OCI-LY7 (cell line): ENCODE measurements around the gene GSTA1. TPM values are rescaled to one million over a fixed set of nuclear protein-coding genes. Genes with fewer than 3 reads are reported as not detected.
"Not testable (repeated sequence)": the region's sequence is repeated elsewhere in the genome, so short reads cannot be mapped to it uniquely, and the experiment has no call there.

Experiments used
- BruUV-seq: library from RNA; stranded (reverse); fragments of 400-500 nt; replicated peaks from 2 replicates; lab custom pipeline; 2021; lab: Mats Ljungman, UMichigan
- CTCF ChIA-PET: fragments of 300-600 bp; sonication (Branson Sonifier 250); formaldehyde crosslinking; loops from one replicate; lab custom pipeline; 2022; ENCODE audit warnings: antibody characterized with exemption; ENCODE audit not compliant: unreplicated experiment; lab: Charles Lee
- POLR2A ChIA-PET: fragments of 300-600 bp; sonication (Branson Sonifier 250); formaldehyde crosslinking; loops from one replicate; lab custom pipeline; 2022; ENCODE audit warnings: antibody characterized with exemption; lab: Charles Lee
- DNase-seq: peaks from one replicate; pipeline ENCODE4 v3.0.0-alpha.2; 2015; ENCODE audit warnings: low spot score
- H2AFZ ChIP-seq: fragments of 200-600 bp; sonication (generic), shearing (Covaris generic); 2 replicates; pipeline ENCODE4 v1.6.1; 2014; ENCODE audit warnings: mild to moderate bottlenecking, antibody characterized with exemption, low read length, moderate library complexity
- H3K27ac ChIP-seq: fragments of 200-600 bp; sonication (generic); 2 replicates; pipeline ENCODE4 v1.5.1; 2014; ENCODE audit warnings: mixed run types, low read depth, mild to moderate bottlenecking, moderate library complexity, low read length, inconsistent platforms; ENCODE audit not compliant: poor library complexity, severe bottlenecking
- H3K36me3 ChIP-seq: fragments of 200-600 bp; sonication (generic); 2 replicates; pipeline ENCODE4 v1.6.1; 2014; ENCODE audit warnings: mild to moderate bottlenecking, antibody characterized with exemption, low read length, moderate library complexity, mixed read lengths; ENCODE audit not compliant: insufficient read depth
- H3K4me1 ChIP-seq: fragments of 200-600 bp; sonication (generic); 2 replicates; pipeline ENCODE4 v1.5.1; 2014; ENCODE audit warnings: mild to moderate bottlenecking, low read length; ENCODE audit not compliant: insufficient read depth, poor library complexity, severe bottlenecking
- H3K4me2 ChIP-seq: fragments of 200-600 bp; sonication (generic); 2 replicates; pipeline ENCODE4 v1.6.1; 2014; ENCODE audit warnings: mild to moderate bottlenecking, low read length
- H3K4me3 ChIP-seq: fragments of 200-600 bp; sonication (generic); 2 replicates; pipeline ENCODE4 v1.5.1; 2014; ENCODE audit warnings: mild to moderate bottlenecking, low read depth, low read length; ENCODE audit not compliant: poor library complexity, severe bottlenecking
- H3K79me2 ChIP-seq: fragments of 200-600 bp; sonication (generic); 2 replicates; pipeline ENCODE4 v1.6.1; 2016; ENCODE audit warnings: low read depth, mild to moderate bottlenecking, low read length, moderate library complexity, mixed read lengths; ENCODE audit not compliant: insufficient read depth
- H3K9me2 ChIP-seq: fragments of 200-600 bp; sonication (generic); 2 replicates; pipeline ENCODE4 v1.6.1; 2016; ENCODE audit warnings: mild to moderate bottlenecking, low read length, mixed read lengths; ENCODE audit not compliant: insufficient read depth
- H3K9me3 ChIP-seq: fragments of 200-600 bp; sonication (generic); 2 replicates; pipeline ENCODE4 v1.6.1; 2014; ENCODE audit warnings: mild to moderate bottlenecking, mixed run types, low read length, mixed read lengths
- H4K20me1 ChIP-seq: fragments of 200-600 bp; sonication (generic); 2 replicates; pipeline ENCODE4 v1.6.1; 2014; ENCODE audit warnings: mild to moderate bottlenecking, antibody characterized with exemption, low read length, moderate library complexity, mixed read lengths; ENCODE audit not compliant: insufficient read depth
- EZH2phosphoT487 ChIP-seq: fragments of 200-600 bp; sonication (generic); IDR thresholded peaks from 2 replicates; pipeline ENCODE4 v1.6.1; 2018; ENCODE audit warnings: low read depth, borderline replicate concordance, mild to moderate bottlenecking, mixed run types, antibody characterized with exemption, low read length, moderate library complexity, mixed read lengths
- intact Hi-C: fragments of 100-400 bp; cut with micrococcal nuclease; formaldehyde crosslinking; loops from one replicate; pipeline ENCODE4 v1.10.0; 2022; ENCODE audit not compliant: unreplicated experiment
- total RNA-seq, 2 experiments: library from RNA; depleted of rRNA in 1 of 2; stranded (reverse); fragments of >200 nt in 1 of 2; shearing (Covaris generic) in 1 of 2; gene quantifications; 2 replicates each; pipeline ENCODE4 v1.2.3, GENCODE V29; 2014 to 2022
- TF ChIP-seq, protein P1 (sequence below): fragments of 200-600 bp; sonication (generic); conservative IDR thresholded peaks from 2 replicates; pipeline ENCODE4 v1.5.1; 2014; ENCODE audit warnings: mild to moderate bottlenecking, antibody characterized with exemption, low read length, moderate library complexity, mixed read lengths

Gene GSTA1
- total RNA-seq, 2 experiments from 2014 or later, result not detected

DNA sequence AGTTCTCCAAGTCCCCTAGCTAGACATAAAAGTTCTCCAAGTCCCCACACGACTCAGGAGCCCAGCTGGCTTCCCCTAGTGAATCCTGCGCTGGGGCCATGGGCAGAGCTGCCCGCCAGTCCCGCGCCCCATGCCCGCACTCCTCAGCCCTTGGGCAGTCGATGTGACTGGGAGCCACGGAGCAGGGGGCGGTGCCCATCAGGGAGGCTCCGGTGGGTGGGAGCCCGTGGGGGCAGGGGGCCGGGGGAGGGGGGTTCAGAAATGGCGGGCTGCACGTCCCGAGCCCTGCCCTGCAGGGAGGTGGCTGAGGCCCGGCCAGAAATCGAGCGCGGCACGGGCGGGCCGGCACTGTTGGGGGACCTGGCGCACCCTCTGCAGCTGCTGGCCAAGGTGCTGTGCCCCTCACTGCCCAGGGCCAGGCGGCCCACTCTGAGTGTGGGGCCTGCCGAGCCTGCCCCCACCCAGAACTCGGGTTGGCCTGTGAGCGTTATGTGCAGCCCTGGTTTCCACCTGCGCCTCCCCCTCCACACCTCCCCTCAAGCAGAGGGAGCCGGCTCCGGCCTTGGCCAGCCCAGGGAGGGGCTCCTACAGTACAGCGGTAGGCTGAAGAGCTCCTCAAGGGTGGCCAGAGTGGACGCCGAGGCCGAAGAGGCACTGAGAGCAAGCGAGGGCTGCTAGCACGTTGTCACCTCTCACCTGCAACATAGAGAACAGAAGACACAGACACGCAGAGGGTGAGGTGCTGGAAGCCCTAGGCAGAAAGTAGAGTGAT, 25.6 kb upstream of the GSTA1 start:
- Histone ChIP-seq H3K27ac (no peak overlapping the region), H3K9me3 (no peaks in the 10 kb centered on the region), H3K9me2 (no peaks in the 10 kb centered on the region), H4K20me1 (no peaks in the 10 kb centered on the region), H3K4me2 (no peak overlapping the region), H3K4me1 (no peaks in the 10 kb centered on the region), H3K4me3 (no peak overlapping the region), H3K36me3 (no peaks in the 10 kb centered on the region), H2AFZ (no peak overlapping the region), H3K79me2 (no peaks in the 10 kb centered on the region)
- no peak for TF ChIP-seq EZH2phosphoT487
- TF ChIP-seq, protein P1, sequence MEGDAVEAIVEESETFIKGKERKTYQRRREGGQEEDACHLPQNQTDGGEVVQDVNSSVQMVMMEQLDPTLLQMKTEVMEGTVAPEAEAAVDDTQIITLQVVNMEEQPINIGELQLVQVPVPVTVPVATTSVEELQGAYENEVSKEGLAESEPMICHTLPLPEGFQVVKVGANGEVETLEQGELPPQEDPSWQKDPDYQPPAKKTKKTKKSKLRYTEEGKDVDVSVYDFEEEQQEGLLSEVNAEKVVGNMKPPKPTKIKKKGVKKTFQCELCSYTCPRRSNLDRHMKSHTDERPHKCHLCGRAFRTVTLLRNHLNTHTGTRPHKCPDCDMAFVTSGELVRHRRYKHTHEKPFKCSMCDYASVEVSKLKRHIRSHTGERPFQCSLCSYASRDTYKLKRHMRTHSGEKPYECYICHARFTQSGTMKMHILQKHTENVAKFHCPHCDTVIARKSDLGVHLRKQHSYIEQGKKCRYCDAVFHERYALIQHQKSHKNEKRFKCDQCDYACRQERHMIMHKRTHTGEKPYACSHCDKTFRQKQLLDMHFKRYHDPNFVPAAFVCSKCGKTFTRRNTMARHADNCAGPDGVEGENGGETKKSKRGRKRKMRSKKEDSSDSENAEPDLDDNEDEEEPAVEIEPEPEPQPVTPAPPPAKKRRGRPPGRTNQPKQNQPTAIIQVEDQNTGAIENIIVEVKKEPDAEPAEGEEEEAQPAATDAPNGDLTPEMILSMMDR, result no peak
- BruUV-seq, result no TSS peak
- ChIA-PET POLR2A (no interaction called here), CTCF (no interaction called here)
- intact Hi-C loops, result no loop called here
- DNase-seq, result no peak

DNA sequence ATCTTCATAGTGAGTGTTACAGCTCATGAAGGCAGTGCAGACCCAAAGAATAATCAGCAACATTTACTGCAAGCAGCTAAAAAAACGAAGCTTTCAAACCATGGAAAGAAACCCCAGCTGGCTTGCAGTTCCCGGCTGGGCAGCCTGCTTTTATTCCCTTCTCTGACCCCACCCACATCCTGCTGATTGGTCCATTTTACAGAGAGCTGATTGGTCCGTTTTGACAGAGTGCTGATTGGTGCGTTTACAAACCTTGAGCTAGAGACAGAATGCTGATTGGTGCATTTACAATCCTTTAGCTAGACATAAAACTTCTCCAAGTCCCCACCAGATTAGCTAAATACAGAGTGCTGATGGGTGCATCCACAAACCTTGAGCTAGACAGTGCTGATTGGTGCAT, 25.0 kb upstream of the GSTA1 start:
- H3K9me3 ChIP-seq, CTCF ChIA-PET, intact Hi-C loops, H3K4me3 ChIP-seq, H2AFZ ChIP-seq, DNase-seq, POLR2A ChIA-PET, BruUV-seq, H3K9me2 ChIP-seq, H3K4me1 ChIP-seq, H3K36me3 ChIP-seq, H3K27ac ChIP-seq, H3K79me2 ChIP-seq, H4K20me1 ChIP-seq, H3K4me2 ChIP-seq: not testable (repeated sequence)

DNA sequence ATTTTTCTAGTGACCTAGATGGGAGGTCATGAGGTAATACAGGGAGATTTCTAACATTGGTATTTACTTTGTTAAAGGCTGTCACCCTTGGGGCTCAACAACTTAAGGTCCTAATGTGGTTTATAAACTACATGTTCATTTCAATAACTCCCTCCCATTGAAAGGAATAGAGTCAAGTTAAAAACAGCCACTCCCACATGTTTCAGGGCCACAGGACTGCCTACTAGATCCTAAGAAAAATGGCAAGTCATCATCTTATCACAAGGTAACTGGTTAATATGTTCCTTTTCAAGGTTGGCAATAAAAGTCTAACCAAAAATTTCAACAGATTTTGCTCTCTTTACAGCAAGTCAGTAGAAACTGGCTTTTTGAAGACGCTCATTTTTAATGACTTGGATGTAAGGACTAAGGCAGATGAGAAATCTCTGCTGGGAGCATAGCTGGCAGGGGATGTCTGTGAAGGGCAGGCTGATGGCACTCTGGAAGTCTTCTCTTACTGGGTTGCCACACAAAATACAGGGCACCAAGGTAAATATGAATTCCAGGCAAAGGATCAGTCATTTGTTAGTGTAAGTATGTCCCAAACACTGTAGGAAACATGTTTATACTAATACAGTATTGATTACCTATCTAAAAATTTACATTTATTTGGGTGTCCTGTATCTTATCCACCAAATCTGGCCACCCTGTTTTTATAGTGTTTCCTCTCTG, 23.6 kb upstream of the GSTA1 start:
- H3K9me2 ChIP-seq, H2AFZ ChIP-seq, H3K4me2 ChIP-seq, H3K36me3 ChIP-seq, H3K79me2 ChIP-seq, H3K4me1 ChIP-seq, intact Hi-C loops, H3K9me3 ChIP-seq, BruUV-seq, POLR2A ChIA-PET, DNase-seq, H3K4me3 ChIP-seq, CTCF ChIA-PET, H4K20me1 ChIP-seq, H3K27ac ChIP-seq: not testable (repeated sequence)
